ENCODE measurements around the gene MCRIP2.
"Not testable (repeated sequence)": the region's sequence is repeated elsewhere in the genome, so short reads cannot be mapped to it uniquely, and the experiment has no call there.

Gene MCRIP2

GRCh38 chr16:686459-687260 lies 45.0 kb downstream of the MCRIP2 start:
- Histone ChIP-seq H3K9ac (ENCODE audit: low read length) (no peak overlapping the region), H3K27me3 (ENCODE audit: control insufficient read depth, insufficient read depth, low read length) (peaks cover 10% of the 10 kb centered on the region), H3K27ac (ENCODE audit: low read depth, low read length) (no peak overlapping the region), H3K4me3 (ENCODE audit: low read depth, low read length) (no peak overlapping the region), H3K9me3 (ENCODE audit: control insufficient read depth, insufficient read depth, low read depth, low read length) (no peaks in the 10 kb centered on the region), H3K36me3 (ENCODE audit: control insufficient read depth, insufficient read depth, low read length) (peaks cover 36% of the 10 kb centered on the region), H3K4me1 (ENCODE audit: control insufficient read depth, insufficient read depth, low read length) (peaks cover 17% of the 10 kb centered on the region)

- H3K4me3 ChIP-seq (ENCODE audit: low read depth, low read length), result no peak overlapping the region
- H3K27ac ChIP-seq (ENCODE audit: low read depth, low read length), result no peak overlapping the region
- no peak overlapping the region for H3K9ac ChIP-seq (ENCODE audit: low read length)
- H3K36me3 ChIP-seq (ENCODE audit: control insufficient read depth, insufficient read depth, low read length), result peaks cover 28% of the 10 kb centered on the region
- peaks cover 18% of the 10 kb centered on the region for H3K27me3 ChIP-seq (ENCODE audit: control insufficient read depth, insufficient read depth, low read length)
- H3K9me3 ChIP-seq (ENCODE audit: control insufficient read depth, insufficient read depth, low read depth, low read length), result no peaks in the 10 kb centered on the region
- peaks cover 15% of the 10 kb centered on the region for H3K4me1 ChIP-seq (ENCODE audit: control insufficient read depth, insufficient read depth, low read length)
These were observed 45.9 kb downstream of the MCRIP2 start for GRCh38 chr16:687499-687898.

GRCh38 chr16:689175-689897 lies 47.7 kb downstream of the MCRIP2 start:
- H3K27me3 ChIP-seq (ENCODE audit: control insufficient read depth, insufficient read depth, low read length), result peaks cover 36% of the 10 kb centered on the region
- no peaks in the 10 kb centered on the region for H3K9me3 ChIP-seq (ENCODE audit: control insufficient read depth, insufficient read depth, low read depth, low read length)
- peaks cover 8% of the 10 kb centered on the region for H3K4me1 ChIP-seq (ENCODE audit: control insufficient read depth, insufficient read depth, low read length)
- no peak overlapping the region for H3K27ac ChIP-seq (ENCODE audit: low read depth, low read length)
- H3K9ac ChIP-seq (ENCODE audit: low read length), result peak overlapping the region; percentile 79
- peak overlapping the region; percentile 86 for H3K4me3 ChIP-seq (ENCODE audit: low read depth, low read length)
- H3K36me3 ChIP-seq (ENCODE audit: control insufficient read depth, insufficient read depth, low read length), result peaks cover 20% of the 10 kb centered on the region

DNA sequence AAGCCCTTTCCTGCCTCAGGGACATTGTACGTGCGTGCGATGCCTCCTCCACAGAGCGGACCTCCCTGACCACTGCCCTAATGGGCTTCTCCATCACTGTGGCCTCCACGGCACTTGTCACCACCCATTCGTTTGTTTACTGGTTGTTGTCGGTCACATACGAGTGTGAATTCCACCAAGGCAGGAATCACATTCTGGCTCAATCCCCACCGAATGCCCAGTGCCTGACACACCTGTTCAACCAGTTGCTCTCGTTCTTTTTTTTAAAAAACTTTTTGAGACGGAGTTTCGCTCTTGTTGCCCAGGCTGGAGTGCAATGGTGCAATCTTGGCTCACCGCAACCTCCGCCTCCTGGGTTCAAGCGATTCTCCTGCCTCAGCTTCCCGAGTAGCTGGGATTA lies 49.6 kb downstream of the MCRIP2 start:
- Histone ChIP-seq H3K4me1 (ENCODE audit: control insufficient read depth, insufficient read depth, low read length) (peaks cover 14% of the 10 kb centered on the region), H3K27me3 (ENCODE audit: control insufficient read depth, insufficient read depth, low read length) (peaks cover 54% of the 10 kb centered on the region), H3K36me3 (ENCODE audit: control insufficient read depth, insufficient read depth, low read length) (peaks cover 17% of the 10 kb centered on the region)
- H3K9ac ChIP-seq (ENCODE audit: low read length); H3K27ac ChIP-seq (ENCODE audit: low read depth, low read length); H3K4me3 ChIP-seq (ENCODE audit: low read depth, low read length); H3K9me3 ChIP-seq (ENCODE audit: control insufficient read depth, insufficient read depth, low read depth, low read length): not testable (repeated sequence)

DNA sequence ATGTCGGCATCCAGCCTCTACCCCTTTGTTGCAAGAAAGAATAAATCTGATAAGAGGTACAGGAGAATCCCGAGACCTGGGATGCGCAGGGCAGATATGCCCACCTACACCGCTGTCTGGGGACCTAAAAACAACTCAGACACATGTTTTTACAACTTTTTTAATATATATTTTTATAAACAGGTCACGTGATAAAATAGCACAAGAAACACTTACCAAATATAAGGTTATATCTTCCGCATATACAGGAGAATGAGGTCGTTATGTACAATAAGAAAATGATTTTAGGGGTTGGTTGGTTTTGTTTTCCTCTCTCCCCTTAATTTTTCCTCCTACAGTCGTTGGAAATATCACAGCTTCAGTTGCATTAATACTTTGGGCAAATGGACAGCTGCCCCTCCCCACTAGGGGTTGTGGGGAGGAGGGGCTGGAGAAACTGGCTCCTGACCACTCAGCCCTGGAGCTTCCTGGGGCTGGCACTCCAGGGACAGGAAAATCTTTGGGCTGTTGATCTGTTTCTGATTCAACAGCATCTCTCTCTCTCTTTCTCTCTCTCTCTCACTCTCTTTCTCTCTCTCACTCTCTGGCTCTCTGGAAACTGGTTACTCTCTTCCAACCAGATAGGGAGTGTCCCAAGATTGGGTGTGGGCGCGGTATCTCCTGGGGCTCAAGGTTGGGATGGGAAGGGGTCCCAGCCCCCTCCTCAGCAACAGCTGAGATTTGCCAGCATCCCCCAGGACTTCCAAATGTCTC lies 50.9 kb downstream of the MCRIP2 start:
- Histone ChIP-seq H3K4me1 (ENCODE audit: control insufficient read depth, insufficient read depth, low read length) (peaks cover 14% of the 10 kb centered on the region), H3K9ac (ENCODE audit: low read length) (no peak overlapping the region), H3K9me3 (ENCODE audit: control insufficient read depth, insufficient read depth, low read depth, low read length) (no peaks in the 10 kb centered on the region), H3K27me3 (ENCODE audit: control insufficient read depth, insufficient read depth, low read length) (peaks cover 67% of the 10 kb centered on the region), H3K36me3 (ENCODE audit: control insufficient read depth, insufficient read depth, low read length) (peaks cover 4% of the 10 kb centered on the region), H3K4me3 (ENCODE audit: low read depth, low read length) (no peak overlapping the region), H3K27ac (ENCODE audit: low read depth, low read length) (no peak overlapping the region)

DNA sequence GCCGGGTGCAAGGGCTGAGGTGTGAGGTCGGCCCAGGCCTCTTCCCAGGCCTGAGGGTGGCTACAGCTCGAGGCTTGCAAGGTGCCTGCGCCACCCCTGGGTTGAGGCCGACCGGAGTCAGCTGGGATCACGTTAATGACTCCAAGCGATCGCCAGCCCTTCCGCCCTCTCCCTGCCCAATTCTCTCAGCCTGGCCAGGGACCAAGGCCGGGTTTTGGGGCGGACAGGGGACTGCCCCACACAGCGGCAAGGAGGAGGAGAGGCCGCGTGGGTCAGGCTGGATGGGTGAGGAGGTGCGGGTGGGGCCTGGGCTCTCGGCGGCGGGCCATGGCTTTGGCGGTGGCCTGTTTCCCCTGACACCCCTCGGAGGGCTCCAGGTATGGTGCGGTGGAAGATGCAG lies 51.7 kb downstream of the MCRIP2 start:
- H3K27ac ChIP-seq (ENCODE audit: low read depth, low read length), result no peak overlapping the region
- no peak overlapping the region for H3K9ac ChIP-seq (ENCODE audit: low read length)
- H3K9me3 ChIP-seq (ENCODE audit: control insufficient read depth, insufficient read depth, low read depth, low read length), result no peaks in the 10 kb centered on the region
- H3K36me3 ChIP-seq (ENCODE audit: control insufficient read depth, insufficient read depth, low read length), result no peaks in the 10 kb centered on the region
- H3K27me3 ChIP-seq (ENCODE audit: control insufficient read depth, insufficient read depth, low read length), result peaks cover 76% of the 10 kb centered on the region
- peaks cover 14% of the 10 kb centered on the region for H3K4me1 ChIP-seq (ENCODE audit: control insufficient read depth, insufficient read depth, low read length)
- peak overlapping the region; percentile 56 for H3K4me3 ChIP-seq (ENCODE audit: low read depth, low read length)

DNA sequence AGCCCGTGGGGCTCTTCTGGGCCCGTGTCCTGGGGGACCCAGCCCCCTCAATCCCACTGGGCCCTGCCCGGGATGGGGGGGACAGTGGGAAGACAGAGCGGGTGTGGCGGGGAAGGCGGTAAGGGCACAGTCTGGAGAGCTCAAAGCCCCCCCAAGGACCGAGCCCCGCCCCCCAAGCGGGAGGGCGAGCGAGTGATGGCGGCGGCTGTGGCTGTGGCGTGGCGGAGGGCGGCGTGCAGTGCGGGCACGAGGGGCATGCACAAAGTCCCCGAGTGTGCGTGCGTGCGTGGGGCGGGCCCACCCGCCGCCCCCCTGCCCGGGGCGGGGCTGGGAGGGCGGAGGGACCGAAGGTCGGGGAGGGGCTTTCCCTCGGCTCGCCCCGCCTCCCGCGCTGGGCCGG lies 52.1 kb downstream of the MCRIP2 start:
- no peaks in the 10 kb centered on the region for H3K36me3 ChIP-seq (ENCODE audit: control insufficient read depth, insufficient read depth, low read length)
- H3K9ac ChIP-seq (ENCODE audit: low read length), result no peak overlapping the region
- H3K27ac ChIP-seq (ENCODE audit: low read depth, low read length), result no peak overlapping the region
- H3K4me1 ChIP-seq (ENCODE audit: control insufficient read depth, insufficient read depth, low read length), result peaks cover 14% of the 10 kb centered on the region
- no peaks in the 10 kb centered on the region for H3K9me3 ChIP-seq (ENCODE audit: control insufficient read depth, insufficient read depth, low read depth, low read length)
- H3K4me3 ChIP-seq (ENCODE audit: low read depth, low read length), result peak overlapping the region; percentile 56
- H3K27me3 ChIP-seq (ENCODE audit: control insufficient read depth, insufficient read depth, low read length), result peaks cover 78% of the 10 kb centered on the region

DNA sequence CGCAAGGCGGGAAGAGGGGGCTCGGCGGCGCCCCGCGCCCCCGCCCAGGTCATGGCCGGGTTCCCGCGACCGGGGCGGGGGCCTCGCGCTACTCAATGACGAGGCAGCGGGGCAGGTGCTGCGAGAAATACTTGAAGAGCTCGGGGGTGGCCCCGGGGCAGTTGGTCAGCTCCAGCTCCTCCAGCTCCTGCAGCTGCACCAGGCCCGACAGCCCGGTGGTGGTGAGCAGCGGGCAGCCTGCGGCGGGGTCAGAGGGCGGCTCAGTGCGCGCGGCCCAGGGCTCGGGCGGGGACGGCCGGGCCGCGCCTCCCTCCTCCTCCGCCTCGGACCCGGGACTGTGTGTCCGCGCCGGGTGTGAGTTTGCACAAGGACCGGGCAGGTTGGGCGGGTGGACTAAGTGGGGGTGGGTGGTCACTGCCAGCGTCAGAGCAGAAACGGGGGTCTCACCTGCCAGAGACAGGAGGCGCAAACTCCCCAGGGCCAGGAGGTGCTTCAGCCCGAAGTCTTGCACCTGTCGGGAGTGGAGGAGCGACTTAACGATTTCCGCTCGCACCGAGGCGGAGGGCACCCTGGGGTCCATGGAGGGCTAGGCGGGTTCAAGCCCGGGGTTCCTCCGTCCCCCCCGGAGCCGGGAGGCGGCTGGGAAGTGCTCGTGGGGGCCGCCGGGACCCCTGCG lies 52.7 kb downstream of the MCRIP2 start:
- Histone ChIP-seq H3K4me1 (ENCODE audit: control insufficient read depth, insufficient read depth, low read length) (peaks cover 10% of the 10 kb centered on the region), H3K9me3 (ENCODE audit: control insufficient read depth, insufficient read depth, low read depth, low read length) (no peaks in the 10 kb centered on the region), H3K4me3 (ENCODE audit: low read depth, low read length) (peak overlapping the region; percentile 56), H3K9ac (ENCODE audit: low read length) (no peak overlapping the region), H3K27ac (ENCODE audit: low read depth, low read length) (no peak overlapping the region), H3K36me3 (ENCODE audit: control insufficient read depth, insufficient read depth, low read length) (no peaks in the 10 kb centered on the region), H3K27me3 (ENCODE audit: control insufficient read depth, insufficient read depth, low read length) (peaks cover 84% of the 10 kb centered on the region)

DNA sequence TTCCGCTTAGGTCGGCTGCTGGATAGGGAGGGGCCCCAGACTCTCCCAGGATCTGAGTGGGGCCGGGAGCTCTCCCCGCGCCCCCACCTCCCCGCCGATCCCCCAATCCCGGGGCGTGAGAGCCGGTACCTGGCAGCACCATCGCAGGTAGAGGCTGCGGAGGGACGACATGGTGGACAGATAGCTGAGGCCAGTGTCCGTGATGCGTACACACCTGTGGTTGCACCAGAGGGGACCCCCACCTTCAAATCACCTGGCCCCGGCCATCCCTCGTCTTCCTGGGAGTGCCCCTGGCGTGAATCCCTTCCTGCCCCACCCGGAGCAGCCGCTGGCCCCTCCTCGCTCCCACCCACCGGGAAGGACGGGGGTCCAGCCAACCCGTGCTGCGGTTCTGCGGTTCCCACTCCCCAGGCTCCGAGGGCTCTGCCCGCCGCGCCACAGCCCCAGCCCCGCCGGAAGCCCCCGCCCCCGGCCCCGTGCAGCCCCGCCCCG lies 53.3 kb downstream of the MCRIP2 start:
- H3K36me3 ChIP-seq (ENCODE audit: control insufficient read depth, insufficient read depth, low read length), result no peaks in the 10 kb centered on the region
- peak overlapping the region; percentile 56 for H3K4me3 ChIP-seq (ENCODE audit: low read depth, low read length)
- peaks cover 6% of the 10 kb centered on the region; the same call in 1 of the 2 replicates for H3K4me1 ChIP-seq (ENCODE audit: control insufficient read depth, insufficient read depth, low read length)
- no peak overlapping the region for H3K27ac ChIP-seq (ENCODE audit: low read depth, low read length)
- peaks cover 90% of the 10 kb centered on the region for H3K27me3 ChIP-seq (ENCODE audit: control insufficient read depth, insufficient read depth, low read length)
- H3K9ac ChIP-seq (ENCODE audit: low read length), result no peak overlapping the region
- H3K9me3 ChIP-seq (ENCODE audit: control insufficient read depth, insufficient read depth, low read depth, low read length), result no peaks in the 10 kb centered on the region

- no peak overlapping the region for H3K9ac ChIP-seq (ENCODE audit: low read length)
- peaks cover 96% of the 10 kb centered on the region for H3K27me3 ChIP-seq (ENCODE audit: control insufficient read depth, insufficient read depth, low read length)
- no peaks in the 10 kb centered on the region for H3K9me3 ChIP-seq (ENCODE audit: control insufficient read depth, insufficient read depth, low read depth, low read length)
- peak overlapping the region; percentile 58 for H3K4me3 ChIP-seq (ENCODE audit: low read depth, low read length)
- peaks cover 6% of the 10 kb centered on the region; the same call in 1 of the 2 replicates for H3K4me1 ChIP-seq (ENCODE audit: control insufficient read depth, insufficient read depth, low read length)
- H3K36me3 ChIP-seq (ENCODE audit: control insufficient read depth, insufficient read depth, low read length), result no peaks in the 10 kb centered on the region
- no peak overlapping the region for H3K27ac ChIP-seq (ENCODE audit: low read depth, low read length)
These were observed 53.9 kb downstream of the MCRIP2 start for GRCh38 chr16:695355-696089.

Measured in HUES6 (cell line).